Fibroblast of skin of scalp (primary cell): ENCODE data around the gene TCN1. TPM values are rescaled to one million over a fixed set of nuclear protein-coding genes. Genes with fewer than 3 reads are reported as not detected.
"Not testable (repeated sequence)": the region's sequence is repeated elsewhere in the genome, so short reads cannot be mapped to it uniquely, and the experiment has no call there.

Experiments
- DNase-seq: peaks from one replicate; pipeline ENCODE4 v3.0.0-alpha.2; 2013
- polyA plus RNA-seq, 2 experiments: library from polyadenylated mRNA; unstranded; fragments of 120-200 nt; gene quantifications; one replicate each; pipeline ENCODE4 v1.2.1, GENCODE V29; 2013; ENCODE audit not compliant: insufficient read length in 2 of 2

Gene TCN1
- not detected for polyA plus RNA-seq (2013, experiment 1 of 2; ENCODE audit: insufficient read length)
- polyA plus RNA-seq (2013, experiment 2 of 2; ENCODE audit: insufficient read length), result not detected

DNA sequence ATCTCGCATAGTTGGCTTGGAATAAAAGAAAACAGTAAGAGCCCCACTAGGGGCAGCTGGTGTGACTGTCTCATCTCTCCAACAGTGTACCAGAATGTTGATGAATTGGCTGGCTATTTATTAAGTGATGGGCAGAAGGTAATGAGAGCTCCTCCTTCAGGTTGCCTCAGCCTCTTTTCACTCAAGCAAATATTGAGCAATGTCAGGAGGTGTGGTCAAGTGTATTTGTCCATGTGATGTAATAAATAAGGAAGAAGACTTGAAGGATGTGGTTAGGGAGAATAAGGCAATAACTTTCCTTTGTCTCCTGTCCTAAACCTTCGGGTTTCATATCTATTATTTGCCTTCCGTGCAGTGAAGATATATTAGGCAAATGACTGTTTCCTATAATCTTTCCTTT is at the start of gene TCN1:
Gene TCN1 (minus strand): TSS at position 91 of the 400 bp plus-strand sequence. CDS start 17 bp downstream, at position 74.
- no peak for DNase-seq

GRCh38 chr11:59903569-59903968 is 37.3 kb upstream of the TCN1 start:
- not testable (repeated sequence) for DNase-seq

DNA sequence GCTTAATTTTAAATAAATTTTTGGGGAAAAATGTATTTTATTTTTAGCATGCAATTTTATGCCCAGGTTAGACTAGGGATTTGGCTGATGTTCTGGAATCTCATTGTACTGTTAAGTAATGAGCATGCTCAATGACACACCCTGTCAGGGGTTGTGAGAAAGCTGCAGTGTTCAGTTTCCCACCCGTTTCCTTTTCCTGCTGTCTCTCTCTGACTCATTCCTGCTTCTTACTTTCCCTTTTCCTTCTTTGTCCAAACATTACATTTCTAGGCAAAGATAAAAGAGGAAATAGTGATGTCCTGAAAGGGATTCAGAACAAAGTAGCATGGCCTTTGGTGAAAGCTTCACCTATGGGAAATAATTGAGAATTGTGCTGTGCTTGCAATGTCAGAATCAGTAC is 35.0 kb upstream of the TCN1 start:
- DNase-seq, result no peak

DNA sequence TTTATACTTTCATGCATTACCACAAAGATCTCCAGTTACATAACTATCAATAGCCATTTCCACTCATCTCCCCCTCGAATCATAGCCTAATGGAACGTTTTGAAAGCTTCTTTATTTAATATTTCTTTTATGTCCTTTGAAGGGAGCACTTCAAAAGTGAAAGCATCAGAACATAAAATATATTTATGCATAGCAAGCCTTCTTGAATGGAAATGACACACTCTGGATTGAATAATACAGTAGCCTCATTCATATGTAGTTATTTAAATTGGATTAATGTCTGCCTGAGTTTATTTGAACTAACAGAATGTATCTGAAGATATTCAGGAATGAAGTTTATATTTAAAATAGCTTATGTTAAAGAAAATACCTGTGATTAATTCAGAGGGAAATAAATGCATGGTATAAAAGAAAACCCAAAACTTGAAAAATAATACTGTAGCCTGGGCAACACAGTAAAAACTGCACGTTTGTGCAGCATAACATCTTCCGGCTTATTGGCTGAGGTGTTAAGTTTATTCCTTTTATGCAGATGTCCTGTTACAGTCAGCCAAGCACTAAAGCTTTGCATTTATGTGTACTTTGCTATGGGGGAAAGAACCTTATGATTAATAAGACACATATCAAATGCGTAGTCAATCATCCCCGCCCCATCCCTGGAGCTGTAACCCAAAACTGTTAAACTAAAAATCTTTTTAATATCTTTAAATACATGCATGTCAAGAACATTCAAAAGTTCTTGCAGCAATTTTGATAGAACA is 34.3 kb upstream of the TCN1 start:
- DNase-seq, result no peak

DNA sequence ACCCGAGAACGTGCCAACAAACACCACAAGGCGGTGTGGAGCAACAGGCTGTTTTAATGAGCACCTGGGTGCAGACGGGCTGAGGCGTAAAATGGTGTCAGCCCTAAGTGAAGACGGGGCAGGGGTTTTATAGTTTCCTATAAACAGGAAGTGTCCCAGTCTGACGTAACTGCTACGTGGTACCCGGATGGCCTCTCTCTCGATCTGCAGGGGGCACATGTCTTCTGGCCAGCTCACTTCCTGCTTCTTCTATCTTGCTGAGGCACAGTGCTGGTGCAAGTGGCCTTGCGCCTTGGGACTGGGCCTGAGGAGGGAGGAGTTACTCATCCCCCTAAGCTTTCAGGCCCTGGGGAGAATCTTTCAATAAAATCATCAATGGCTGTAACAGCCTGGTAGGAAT is 33.2 kb upstream of the TCN1 start:
- no peak for DNase-seq

DNA sequence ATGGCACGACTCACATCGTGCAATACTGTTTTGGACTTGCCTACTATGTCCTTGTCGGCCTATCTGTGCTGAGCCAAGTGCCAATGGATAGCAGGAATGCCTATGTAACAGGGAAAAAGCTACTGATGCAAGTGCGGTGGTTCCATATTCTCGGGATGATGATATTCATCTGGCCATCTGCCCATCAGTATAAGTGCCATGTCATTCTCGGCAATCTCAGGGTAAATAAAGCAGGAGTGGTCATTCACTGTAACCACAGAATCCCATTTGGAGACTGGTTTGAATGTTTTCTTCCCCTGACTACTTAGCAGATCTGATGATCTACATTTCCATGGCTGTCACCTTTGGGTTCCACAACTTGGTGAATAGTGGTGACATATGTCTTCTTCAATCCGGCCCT is 32.4 kb upstream of the TCN1 start:
- no peak for DNase-seq

- DNase-seq, result no peak
These were observed 31.8 kb upstream of the TCN1 start for GRCh38 chr11:59898046-59898445.

GRCh38 chr11:59894616-59895015 is 28.3 kb upstream of the TCN1 start:
- DNase-seq, result no peak

GRCh38 chr11:59891781-59892181 is 25.5 kb upstream of the TCN1 start:
- no peak for DNase-seq

GRCh38 chr11:59887156-59887555 is 20.9 kb upstream of the TCN1 start:
- DNase-seq, result not testable (repeated sequence)

DNA sequence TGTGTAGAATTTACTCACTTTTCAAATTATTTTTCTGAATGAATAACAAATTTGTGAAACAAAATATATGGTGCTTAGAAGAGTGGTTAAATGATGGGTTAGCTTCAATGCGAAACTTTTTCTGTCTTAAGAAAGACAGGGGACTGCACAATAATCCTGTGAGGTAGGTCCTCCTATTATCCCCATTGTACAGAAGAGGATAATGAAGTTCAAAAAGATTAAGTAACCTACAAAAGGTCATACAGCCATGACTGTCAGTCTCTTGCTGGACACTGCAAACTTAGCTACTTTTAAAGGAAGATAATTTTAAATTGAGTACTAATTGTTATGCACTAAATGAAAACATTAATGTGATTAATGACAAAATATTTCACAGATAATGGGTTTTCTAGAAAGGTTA is 17.3 kb upstream of the TCN1 start:
- DNase-seq, result no peak

GRCh38 chr11:59879567-59879966 is 13.3 kb upstream of the TCN1 start:
- DNase-seq, result no peak

- no peak for DNase-seq
These were observed 12.3 kb upstream of the TCN1 start, which contains the start of gene OOSP3 for GRCh38 chr11:59878575-59878974. OOSP3 (plus strand) TSS chr11:59878782; CDS start chr11:59878809, 27 bp downstream.

GRCh38 chr11:59877784-59878183 is 11.5 kb upstream of the TCN1 start:
- DNase-seq, result no peak

GRCh38 chr11:59877325-59877724 is 11.0 kb upstream of the TCN1 start:
- DNase-seq, result no peak

DNA sequence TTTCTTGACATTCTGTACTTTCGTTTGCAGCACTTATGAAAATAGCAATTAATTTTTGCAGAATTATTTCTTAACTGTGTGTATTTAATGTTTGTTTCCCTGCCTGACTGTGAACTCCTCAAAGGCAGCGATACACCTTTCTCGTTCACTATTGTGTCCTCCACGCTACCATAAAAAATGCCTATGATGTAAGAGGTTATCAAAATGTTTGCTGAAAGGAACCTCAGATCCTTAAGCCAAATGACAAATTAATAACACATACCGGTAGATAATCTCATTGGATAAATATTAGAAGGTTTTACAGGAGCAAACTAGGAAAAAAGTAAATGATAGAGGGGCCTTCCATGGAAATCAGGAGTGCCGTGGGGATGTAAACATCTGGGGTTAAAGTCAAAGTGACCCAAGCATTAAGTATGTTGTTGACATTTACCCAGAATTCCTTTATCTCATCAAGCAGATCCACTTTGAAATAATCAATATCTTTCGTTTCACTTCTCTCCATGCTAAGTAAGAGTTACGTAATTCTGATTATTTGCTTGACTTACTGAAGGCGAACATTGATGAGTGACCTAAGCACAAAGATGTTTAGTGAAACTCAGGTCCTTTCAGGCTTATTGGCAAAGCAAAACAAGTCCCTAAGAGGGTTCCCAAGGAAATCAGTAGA is 9.7 kb upstream of the TCN1 start:
- DNase-seq, result no peak

- no peak for DNase-seq
These were observed 5.8 kb upstream of the TCN1 start for GRCh38 chr11:59872076-59872475.

- DNase-seq, result no peak
These were observed 1.7 kb upstream of the TCN1 start for GRCh38 chr11:59867946-59868345.

DNA sequence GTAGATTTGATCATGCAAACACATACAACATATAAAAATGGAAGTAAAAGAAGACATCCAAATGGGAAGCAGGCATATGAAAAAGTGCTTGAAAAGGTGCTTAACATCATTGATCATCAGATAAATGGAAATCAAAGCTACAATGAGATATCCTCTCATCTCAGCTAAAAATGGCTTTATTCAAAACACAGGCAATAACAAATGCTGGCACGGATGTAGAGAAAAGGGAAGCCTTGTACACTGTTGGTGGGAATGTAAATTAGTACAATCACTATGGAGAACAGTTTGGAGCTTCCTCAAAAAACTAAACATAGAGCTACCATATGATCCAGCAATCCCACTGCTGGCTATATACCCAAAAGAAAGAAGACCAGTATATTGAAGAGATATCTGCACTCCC is 549 bp upstream of the TCN1 start:
- DNase-seq, result no peak

- no peak for DNase-seq
These were observed 1.3 kb downstream of the TCN1 start for GRCh38 chr11:59865031-59865430.

- DNase-seq, result no peak
These were observed 4.0 kb downstream of the TCN1 start for GRCh38 chr11:59862252-59862651.

DNA sequence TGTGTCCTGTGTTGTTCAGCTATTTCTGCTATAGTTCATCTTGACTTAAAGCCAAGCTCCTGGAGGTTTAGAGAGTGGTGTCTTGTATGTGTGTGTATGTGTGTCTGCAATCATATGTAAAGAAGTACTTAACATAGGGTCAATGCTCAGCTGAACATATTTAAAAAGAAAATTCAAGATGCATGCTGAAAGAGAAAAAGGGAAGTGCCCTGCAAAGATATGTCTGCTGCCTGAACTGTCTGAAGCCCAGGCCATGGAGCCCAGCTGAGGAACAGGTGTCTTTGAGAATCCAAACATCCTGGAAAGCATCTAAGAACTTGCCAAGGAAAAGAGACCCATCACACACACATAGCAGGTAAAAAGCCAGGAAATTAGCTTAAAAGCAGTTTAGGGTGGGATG is 6.6 kb downstream of the TCN1 start:
- DNase-seq, result no peak

DNA sequence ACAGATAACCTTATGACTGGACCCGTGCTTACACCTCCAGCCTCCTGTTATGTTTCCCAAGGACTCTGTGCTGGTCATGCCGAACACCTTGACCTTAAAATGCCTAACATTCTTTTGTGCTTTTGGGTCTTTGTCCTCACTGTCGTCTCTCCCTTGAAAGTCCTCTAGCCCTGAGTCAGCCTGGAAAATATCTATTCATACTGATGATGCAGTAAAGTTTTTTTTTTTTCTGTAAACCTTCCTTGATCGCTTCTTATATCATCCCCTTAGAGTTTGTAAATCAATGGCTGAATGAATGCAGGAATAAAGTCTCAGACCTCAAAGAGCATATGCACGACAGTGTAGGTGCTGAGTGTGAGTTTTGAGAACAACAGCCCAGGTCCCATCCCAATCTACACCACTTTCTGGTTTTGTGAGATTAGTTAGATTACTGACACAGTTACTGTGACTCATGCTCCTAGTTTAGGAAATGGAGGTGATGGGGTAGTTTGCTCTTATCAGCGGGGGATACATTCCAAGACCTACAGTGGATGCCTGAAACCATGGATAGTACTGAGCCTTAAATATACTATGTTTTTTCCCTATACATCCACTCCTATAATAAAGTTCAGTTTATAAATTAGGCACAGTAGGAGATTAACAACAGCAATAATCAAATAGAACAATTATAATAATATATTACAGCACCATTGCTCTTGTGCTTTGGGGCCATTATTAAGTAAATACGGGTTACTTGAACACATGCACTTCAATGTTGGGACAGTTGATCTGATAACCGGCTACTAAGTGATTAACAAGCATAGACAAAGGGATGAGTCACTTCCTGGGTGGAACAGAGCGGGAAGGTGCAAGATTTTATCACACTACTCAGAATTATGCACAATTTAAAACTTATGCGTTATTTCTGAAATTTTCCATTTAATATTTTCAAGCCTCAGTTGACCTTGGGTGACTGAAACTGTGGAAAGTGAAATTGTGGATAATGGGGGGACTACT is 8.6 kb downstream of the TCN1 start:
- no peak for DNase-seq
